Breast epithelium (tissue), 3 donors: ENCODE measurements around the gene MT1HL1.

Experiments
- POLR2AphosphoS5 ChIP-seq, 3 donors: sonication (generic); formaldehyde crosslinking; IDR thresholded peaks; one replicate each; pipeline ENCODE4 v1.6.1; 2017; ENCODE audit warnings: antibody characterized with exemption in 3 of 3
- TF ChIP-seq, protein P1 (sequence below), 3 donors: fragments of 450-650 bp; IDR thresholded peaks; one replicate each; pipeline ENCODE4 v1.5.1; 2016 to 2017; ENCODE audit warnings: antibody characterized with exemption in 3 of 3, mild to moderate bottlenecking in 3 of 3, moderate library complexity in 3 of 3

DNA sequence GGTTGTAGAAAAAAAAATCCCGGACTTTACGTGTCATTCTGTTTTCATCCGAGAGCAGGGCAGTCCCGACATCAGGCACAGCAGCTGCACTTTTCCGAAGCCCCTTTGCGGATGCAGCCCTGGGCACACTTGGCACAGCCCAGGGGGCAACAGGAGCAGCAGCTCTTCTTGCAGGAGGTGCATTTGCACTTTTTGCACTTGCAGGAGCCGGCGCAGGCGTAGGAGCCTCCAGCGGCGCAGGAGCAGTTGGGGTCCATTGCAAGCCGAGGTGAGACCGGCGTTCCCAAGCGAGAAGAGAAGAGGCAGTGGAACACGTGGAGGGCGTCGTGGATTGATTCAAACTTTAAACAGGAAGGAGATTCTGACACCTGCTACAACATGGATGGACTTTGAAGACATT is at the start of gene MT1HL1:
- TF ChIP-seq, protein P1, sequence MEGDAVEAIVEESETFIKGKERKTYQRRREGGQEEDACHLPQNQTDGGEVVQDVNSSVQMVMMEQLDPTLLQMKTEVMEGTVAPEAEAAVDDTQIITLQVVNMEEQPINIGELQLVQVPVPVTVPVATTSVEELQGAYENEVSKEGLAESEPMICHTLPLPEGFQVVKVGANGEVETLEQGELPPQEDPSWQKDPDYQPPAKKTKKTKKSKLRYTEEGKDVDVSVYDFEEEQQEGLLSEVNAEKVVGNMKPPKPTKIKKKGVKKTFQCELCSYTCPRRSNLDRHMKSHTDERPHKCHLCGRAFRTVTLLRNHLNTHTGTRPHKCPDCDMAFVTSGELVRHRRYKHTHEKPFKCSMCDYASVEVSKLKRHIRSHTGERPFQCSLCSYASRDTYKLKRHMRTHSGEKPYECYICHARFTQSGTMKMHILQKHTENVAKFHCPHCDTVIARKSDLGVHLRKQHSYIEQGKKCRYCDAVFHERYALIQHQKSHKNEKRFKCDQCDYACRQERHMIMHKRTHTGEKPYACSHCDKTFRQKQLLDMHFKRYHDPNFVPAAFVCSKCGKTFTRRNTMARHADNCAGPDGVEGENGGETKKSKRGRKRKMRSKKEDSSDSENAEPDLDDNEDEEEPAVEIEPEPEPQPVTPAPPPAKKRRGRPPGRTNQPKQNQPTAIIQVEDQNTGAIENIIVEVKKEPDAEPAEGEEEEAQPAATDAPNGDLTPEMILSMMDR (IDR thresholded peaks at IDR 0.05), result no peak
- no peak for TF ChIP-seq POLR2AphosphoS5 (IDR thresholded peaks at IDR 0.05)
